PC-3 (cell line): Measurements from ENCODE around the gene NT5DC1. TPM values are rescaled to one million over a fixed set of nuclear protein-coding genes. Genes with fewer than 3 reads are reported as not detected.
A peak's percentile ranks its signal among the peaks of the same experiment; 100 is the strongest.

Source experiments
- ATAC-seq: fragments of 200-7000 bp; cut with Tn5 transposase; 2 replicates; pipeline ENCODE4 v1.9.1; 2020; ENCODE audit warnings: mild to moderate bottlenecking, moderate library complexity
- BruUV-seq: library from RNA; stranded (reverse); fragments of 400-500 nt; replicated peaks from 2 replicates; lab custom pipeline; 2021; lab: Mats Ljungman, UMichigan
- CTCF ChIA-PET: fragments of 300-600 bp; sonication (Branson Sonifier 250); formaldehyde crosslinking; loops from one replicate; lab custom pipeline; 2022; ENCODE audit warnings: antibody characterized with exemption; lab: Charles Lee
- POLR2A ChIA-PET: fragments of 300-600 bp; sonication (Branson Sonifier 250); formaldehyde crosslinking; loops from one replicate; lab custom pipeline; 2022; ENCODE audit warnings: antibody characterized with exemption; ENCODE audit not compliant: unreplicated experiment; lab: Charles Lee
- DNase-seq: peaks from one replicate; pipeline ENCODE4 v3.0.0-alpha.2; 2015
- H2AFZ ChIP-seq: fragments of 300-600 bp; sonication (generic); 2 replicates; pipeline ENCODE4 v1.6.0; 2016; ENCODE audit warnings: antibody characterized with exemption, low read length
- H3F3A ChIP-seq: fragments of 300-600 bp; sonication (generic); one replicate; pipeline ENCODE4 v1.6.0; 2017; ENCODE audit warnings: antibody characterized with exemption, low read length, control low read depth, mild to moderate bottlenecking; ENCODE audit not compliant: unreplicated experiment
- H3K27ac ChIP-seq: fragments of 300-600 bp; sonication (generic); 2 replicates; pipeline ENCODE4 v1.5.1; 2016; ENCODE audit warnings: mild to moderate bottlenecking, low read length
- H3K27me3 ChIP-seq: fragments of 300-600 bp; sonication (generic); 2 replicates; pipeline ENCODE4 v1.6.1; 2016; ENCODE audit warnings: low read length, mixed read lengths
- H3K36me3 ChIP-seq: fragments of 300-600 bp; sonication (generic); 2 replicates; pipeline ENCODE4 v1.6.1; 2016; ENCODE audit warnings: low read depth, mixed run types, low read length, mixed read lengths
- H3K4me1 ChIP-seq: fragments of 300-600 bp; sonication (generic); 2 replicates; pipeline ENCODE4 v1.5.1; 2016; ENCODE audit warnings: low read length; ENCODE audit not compliant: insufficient read depth
- H3K4me2 ChIP-seq: fragments of 300-600 bp; sonication (generic); 2 replicates; pipeline ENCODE4 v1.6.0; 2016; ENCODE audit warnings: low read length
- H3K4me3 ChIP-seq: fragments of 300-600 bp; sonication (generic); 2 replicates; pipeline ENCODE4 v1.5.1; 2016; ENCODE audit warnings: mild to moderate bottlenecking, low read length, mixed read lengths
- H3K79me2 ChIP-seq: fragments of 300-600 bp; sonication (generic); 2 replicates; pipeline ENCODE4 v1.6.1; 2017; ENCODE audit warnings: low read length, mixed read lengths
- H3K9ac ChIP-seq: fragments of 300-600 bp; sonication (generic); 2 replicates; pipeline ENCODE4 v1.6.0; 2016; ENCODE audit warnings: mild to moderate bottlenecking, low read length
- H3K9me2 ChIP-seq: fragments of 300-600 bp; sonication (generic); replicated peaks from 2 replicates; pipeline ENCODE4 v1.6.1; 2016; ENCODE audit warnings: mixed run types, low read length, mixed read lengths
- H3K9me3 ChIP-seq: fragments of 300-600 bp; sonication (generic); 2 replicates; pipeline ENCODE4 v1.6.1; 2016; ENCODE audit warnings: low read length, mixed read lengths
- H4K20me1 ChIP-seq: fragments of 300-600 bp; sonication (generic); 2 replicates; pipeline ENCODE4 v1.6.1; 2016; ENCODE audit warnings: low read length, mixed read lengths
- EZH2 ChIP-seq: fragments of 300-600 bp; sonication (generic); IDR thresholded peaks from one replicate; pipeline ENCODE4 v1.6.1; 2017; ENCODE audit warnings: antibody characterized with exemption, mild to moderate bottlenecking, low read length; ENCODE audit not compliant: unreplicated experiment
- EZH2phosphoT487 ChIP-seq: fragments of 300-600 bp; sonication (generic); IDR thresholded peaks from 2 replicates; pipeline ENCODE4 v1.6.1; 2018; ENCODE audit warnings: mild to moderate bottlenecking, antibody characterized with exemption, low read length, borderline replicate concordance
- intact Hi-C: fragments of 100-400 bp; cut with micrococcal nuclease; formaldehyde crosslinking; loops from 2 replicates; pipeline ENCODE4 v1.9.0; 2023
- total RNA-seq: library from RNA; depleted of rRNA; stranded (reverse); fragments of >200 nt; gene quantifications from 2 replicates; pipeline ENCODE4 v1.2.3, GENCODE V29; 2014
- TF ChIP-seq, protein P1 (sequence below): fragments of 300-600 bp; sonication (generic); conservative IDR thresholded peaks from 2 replicates; pipeline ENCODE4 v1.5.1; 2017; ENCODE audit warnings: antibody characterized with exemption, low read depth, mild to moderate bottlenecking, low read length

NT5DC1 gene
- total RNA-seq, 1 experiment from 2014 or later = 11.3 TPM

DNA sequence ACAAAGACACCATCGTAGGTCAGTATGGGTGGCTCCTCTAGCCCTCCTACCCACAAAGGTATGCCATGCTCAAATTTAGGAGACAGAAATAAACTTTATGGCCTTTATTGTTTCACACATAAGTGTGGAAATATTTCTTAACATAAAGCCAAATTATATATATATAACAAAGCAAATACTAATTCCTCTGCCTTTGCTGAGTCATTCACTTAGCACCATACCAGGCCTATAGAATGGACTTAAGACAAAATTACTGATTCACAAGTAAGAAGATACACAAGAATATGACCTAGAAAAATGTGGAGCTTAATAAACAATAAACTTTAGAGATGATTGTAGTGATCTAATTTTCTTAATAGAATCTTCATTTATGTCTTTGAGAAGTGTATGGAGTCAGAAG, 45.1 kb upstream of the NT5DC1 start:
- Histone ChIP-seq H3K79me2 (no peaks in the 10 kb centered on the region), H3K36me3 (no peaks in the 10 kb centered on the region), H3K4me3 (no peak overlapping the region), H2AFZ (peak overlapping the region; percentile 22; the same call in 1 of the 2 replicates), H3K9me2 (no peaks in the 10 kb centered on the region), H3K4me2 (no peak overlapping the region), H3K9ac (no peak overlapping the region), H3F3A (no peaks in the 10 kb centered on the region), H4K20me1 (no peaks in the 10 kb centered on the region), H3K27ac (no peak overlapping the region), H3K27me3 (no peaks in the 10 kb centered on the region), H3K9me3 (no peaks in the 10 kb centered on the region), H3K4me1 (peaks cover 8% of the 10 kb centered on the region; the same call in 1 of the 2 replicates)
- BruUV-seq = no TSS peak
- ChIA-PET CTCF (no interaction called here), POLR2A (no interaction called here)
- no peak for TF ChIP-seq EZH2
- no peak for TF ChIP-seq EZH2phosphoT487
- TF ChIP-seq, protein P1, sequence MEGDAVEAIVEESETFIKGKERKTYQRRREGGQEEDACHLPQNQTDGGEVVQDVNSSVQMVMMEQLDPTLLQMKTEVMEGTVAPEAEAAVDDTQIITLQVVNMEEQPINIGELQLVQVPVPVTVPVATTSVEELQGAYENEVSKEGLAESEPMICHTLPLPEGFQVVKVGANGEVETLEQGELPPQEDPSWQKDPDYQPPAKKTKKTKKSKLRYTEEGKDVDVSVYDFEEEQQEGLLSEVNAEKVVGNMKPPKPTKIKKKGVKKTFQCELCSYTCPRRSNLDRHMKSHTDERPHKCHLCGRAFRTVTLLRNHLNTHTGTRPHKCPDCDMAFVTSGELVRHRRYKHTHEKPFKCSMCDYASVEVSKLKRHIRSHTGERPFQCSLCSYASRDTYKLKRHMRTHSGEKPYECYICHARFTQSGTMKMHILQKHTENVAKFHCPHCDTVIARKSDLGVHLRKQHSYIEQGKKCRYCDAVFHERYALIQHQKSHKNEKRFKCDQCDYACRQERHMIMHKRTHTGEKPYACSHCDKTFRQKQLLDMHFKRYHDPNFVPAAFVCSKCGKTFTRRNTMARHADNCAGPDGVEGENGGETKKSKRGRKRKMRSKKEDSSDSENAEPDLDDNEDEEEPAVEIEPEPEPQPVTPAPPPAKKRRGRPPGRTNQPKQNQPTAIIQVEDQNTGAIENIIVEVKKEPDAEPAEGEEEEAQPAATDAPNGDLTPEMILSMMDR = no peak
- intact Hi-C loops = no loop called here
- no peak for ATAC-seq
- no peak for DNase-seq

DNA sequence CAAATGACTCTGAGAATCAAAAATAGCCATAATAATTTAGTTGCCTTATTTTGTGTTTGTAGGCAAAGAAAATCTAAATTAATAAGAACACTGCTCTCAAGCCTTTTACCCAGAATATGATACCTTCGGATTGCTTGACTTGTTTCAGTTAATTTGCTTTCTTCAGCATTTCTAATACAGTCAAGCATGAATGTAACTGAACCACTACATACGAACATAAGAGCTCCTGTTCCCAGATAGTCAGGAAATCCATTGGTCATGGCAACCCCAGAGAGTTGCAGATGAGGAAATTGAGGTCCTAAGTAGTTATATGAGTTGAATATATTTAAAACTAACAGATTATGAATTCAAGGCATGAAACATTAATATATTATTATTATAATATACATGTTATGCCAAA, 42.9 kb upstream of the NT5DC1 start:
- Histone ChIP-seq H3F3A (no peaks in the 10 kb centered on the region), H3K4me3 (no peak overlapping the region), H2AFZ (no peak overlapping the region), H3K27ac (no peak overlapping the region), H3K4me1 (peaks cover 8% of the 10 kb centered on the region; the same call in 1 of the 2 replicates), H3K79me2 (no peaks in the 10 kb centered on the region), H3K4me2 (no peak overlapping the region), H3K9me2 (no peaks in the 10 kb centered on the region), H3K36me3 (no peaks in the 10 kb centered on the region), H3K9me3 (no peaks in the 10 kb centered on the region), H3K27me3 (no peaks in the 10 kb centered on the region), H4K20me1 (no peaks in the 10 kb centered on the region), H3K9ac (no peak overlapping the region)
- ChIA-PET CTCF (no interaction called here), POLR2A (no interaction called here)
- intact Hi-C loops = no loop called here
- TF ChIP-seq EZH2 = no peak
- TF ChIP-seq, protein P1 = no peak
- no peak for TF ChIP-seq EZH2phosphoT487
- DNase-seq (no peak), ATAC-seq (no peak)
- BruUV-seq = no TSS peak
